Measurements from ENCODE around the gene KCNAB1.

The KCNAB1 gene

DNA sequence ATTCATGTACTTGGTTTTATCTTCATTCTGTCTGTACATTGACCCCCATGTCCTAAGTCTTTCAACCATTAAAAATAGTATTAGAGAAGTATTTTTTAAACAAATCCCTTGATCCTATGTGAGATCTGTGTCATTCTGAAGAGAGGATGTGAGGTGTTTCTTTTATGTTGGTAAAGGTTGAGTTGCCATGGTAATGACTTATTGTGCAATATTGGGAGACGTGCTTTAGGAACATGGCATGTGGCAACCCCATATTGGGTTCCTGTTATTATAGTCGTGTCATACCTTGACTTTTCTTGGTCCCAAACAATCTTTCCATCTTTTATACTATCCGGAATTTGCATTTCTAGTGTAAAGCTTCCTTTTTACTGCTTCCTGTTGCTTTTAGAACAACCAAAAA lies 203.1 kb downstream of the KCNAB1 start:
- DNase-seq (ENCODE audit: low spot score) = no peak

DNA sequence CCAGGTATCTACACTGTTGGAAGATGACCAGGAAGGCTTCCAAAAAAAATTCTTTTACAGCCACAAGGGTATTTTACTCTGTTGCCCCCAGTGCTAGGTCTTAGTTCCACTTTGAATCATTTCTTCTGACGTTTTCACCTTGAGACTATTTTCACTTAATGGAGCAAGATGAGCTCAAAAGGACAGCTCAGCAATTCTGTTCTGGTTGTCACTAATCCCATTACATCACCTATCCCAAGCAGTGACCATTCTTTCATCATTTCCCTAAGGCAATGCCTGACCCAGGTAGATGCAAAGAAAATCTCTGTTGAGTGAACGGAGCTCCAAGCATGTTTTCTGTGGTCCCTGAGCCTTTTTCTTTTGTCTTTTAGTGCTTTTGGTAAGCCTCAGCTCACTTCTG lies 210.0 kb downstream of the KCNAB1 start:
- DNase-seq (ENCODE audit: low spot score) = no peak

DNA sequence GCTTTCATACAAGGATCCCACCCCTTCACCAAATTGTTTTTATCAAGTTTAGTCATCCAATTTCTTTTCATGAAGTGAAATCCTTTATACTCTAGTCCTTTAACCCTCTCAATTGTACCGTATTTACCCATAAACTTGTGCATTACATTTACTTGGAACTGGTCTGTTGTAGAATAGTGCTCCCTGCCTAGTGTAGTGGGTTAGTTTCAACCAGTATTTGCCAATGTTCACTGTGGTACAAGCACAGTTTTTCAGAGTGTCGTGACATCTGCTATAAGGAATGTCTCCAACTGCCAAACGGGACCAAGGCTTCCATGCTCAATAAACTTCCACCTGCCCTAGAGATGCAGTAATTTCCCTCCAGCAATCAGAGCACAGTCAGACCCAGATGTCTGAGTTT lies 211.9 kb downstream of the KCNAB1 start:
- no peak for DNase-seq (ENCODE audit: low spot score)

DNA sequence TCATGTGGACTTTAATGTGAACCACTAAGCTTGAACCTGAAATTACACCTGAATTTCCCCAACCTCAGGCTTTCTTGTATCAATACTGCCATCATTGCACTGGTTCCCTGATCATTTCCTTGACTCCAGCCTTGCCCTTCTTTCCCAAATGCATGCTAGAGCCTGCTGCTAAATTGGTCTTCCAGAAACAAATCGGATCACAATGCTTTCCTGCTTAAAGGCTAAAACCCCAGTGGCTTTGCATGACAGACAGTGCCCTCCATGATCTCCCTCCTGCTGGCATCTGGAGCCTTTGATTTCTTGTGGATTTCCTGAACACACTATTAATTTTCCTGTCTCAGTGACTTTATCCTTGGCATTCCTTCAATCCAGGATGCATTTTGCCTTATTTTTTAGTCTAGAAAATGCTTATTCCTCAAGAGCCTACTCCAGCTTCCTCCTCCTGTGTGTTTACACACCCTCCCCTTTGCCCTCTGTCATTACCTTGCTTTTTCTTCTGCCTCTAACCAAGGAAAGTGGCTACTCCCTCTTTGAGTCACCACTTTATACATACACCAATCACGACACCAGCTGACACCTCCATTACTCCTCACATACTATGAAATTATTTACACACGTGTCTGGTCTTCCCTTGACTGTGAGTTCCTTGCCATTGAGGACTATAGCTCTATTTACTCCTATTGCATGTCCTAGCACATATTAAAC lies 214.6 kb downstream of the KCNAB1 start:
- no peak for DNase-seq (ENCODE audit: low spot score)

DNA sequence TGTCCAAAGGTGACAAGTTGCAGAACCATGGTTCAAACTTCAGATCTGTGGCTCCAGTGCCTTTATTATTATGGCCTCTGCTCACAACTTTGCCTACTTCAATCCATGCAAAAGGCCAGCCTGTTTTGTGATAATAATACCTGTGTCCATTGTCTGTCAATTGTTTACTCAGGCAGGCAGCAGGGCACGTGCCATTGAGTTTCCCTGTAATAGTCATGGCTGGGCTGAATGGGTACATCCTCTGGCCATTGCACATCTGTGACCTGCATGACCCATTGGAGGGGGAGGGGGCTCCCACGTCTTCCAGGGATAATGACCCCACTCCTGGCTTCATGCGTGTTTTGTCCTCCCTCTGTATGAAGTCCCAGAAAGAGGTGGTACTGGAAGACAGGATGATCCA lies 219.1 kb downstream of the KCNAB1 start:
- no peak for DNase-seq (ENCODE audit: low spot score)

DNA sequence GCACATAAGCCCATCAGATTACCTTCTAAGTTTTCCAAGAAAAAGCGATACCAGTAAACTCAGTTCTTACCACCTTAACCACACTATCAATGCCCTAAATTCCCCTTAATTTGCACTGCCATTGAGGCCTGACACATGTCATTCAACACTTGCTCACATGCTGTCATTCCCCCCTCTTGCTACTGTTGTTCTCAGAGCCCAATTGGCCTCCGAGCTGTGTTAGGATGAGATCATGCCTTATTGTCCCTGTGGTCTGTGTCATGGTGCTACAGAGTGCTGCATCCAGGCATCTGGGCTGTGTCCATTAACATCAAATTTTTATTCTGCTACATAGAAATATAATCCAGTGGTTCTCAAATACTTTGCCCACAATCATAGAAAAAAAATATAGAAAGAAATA lies 221.0 kb downstream of the KCNAB1 start:
- no peak for DNase-seq (ENCODE audit: low spot score)

DNA sequence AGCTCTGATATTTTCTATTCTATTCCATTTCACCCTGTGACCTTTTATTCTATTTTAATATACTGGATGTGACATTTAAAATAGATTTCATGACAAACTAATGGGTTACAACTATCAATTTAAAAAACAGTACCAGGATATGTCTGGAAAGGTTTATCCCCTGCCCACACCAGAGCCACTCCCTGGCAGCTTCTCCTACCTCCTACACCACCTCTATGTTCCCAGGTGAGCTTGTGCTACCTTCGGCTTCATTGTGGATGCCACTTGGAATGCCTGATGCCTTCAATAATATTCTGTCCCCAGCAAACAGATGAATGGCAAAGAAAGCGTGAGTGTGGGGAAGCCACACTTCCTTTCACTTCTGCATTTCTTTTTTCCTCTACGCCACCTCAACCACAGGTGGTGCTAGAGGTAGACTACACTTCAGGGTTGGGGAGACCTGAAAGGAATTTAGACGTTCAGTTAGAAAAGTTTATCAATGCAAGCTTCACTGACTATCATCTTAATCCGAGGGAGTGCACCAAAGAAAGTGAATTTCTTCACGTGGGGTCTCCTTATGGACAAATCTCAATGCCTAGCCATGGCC lies 221.5 kb downstream of the KCNAB1 start:
- DNase-seq (ENCODE audit: low spot score) = no peak

DNA sequence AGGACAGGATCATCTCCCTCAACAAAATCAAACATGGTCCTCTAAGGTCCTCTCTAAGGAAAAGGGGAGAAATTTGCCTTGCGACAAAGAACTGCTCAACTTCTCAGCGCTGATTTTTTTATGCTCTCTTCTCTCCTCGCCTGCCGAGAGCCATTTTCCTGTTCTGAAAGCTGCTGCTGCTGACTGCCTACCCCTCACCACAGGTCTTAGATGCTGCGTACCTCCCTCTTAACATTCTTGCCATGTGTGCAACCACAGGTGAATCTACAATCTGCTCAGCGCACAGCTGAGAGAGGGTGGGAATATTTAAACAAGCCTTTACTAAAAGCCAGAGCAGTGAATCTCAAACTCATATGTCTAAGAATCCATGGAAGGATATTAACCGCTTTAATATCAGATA lies 223.8 kb downstream of the KCNAB1 start:
- no peak for DNase-seq (ENCODE audit: low spot score)

DNA sequence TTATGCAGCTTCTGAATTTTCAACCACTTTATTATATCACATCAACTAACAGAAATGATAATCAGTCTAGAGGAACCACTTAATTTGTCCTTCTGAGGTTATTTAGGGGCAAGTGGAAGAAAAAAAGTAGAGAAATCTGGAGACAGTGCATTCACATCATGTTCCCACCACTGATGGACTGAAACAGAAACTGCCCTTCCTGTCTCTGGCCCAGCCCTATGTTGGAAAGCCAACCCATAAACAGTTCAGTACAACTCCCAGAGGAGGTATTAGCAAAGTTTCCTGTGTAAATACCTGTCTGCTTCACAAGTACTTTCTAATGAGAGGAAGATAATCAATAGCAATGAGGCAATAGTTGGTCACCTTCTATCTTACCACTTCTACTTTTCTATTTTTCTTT lies 228.7 kb downstream of the KCNAB1 start:
- DNase-seq (ENCODE audit: low spot score) = no peak

DNA sequence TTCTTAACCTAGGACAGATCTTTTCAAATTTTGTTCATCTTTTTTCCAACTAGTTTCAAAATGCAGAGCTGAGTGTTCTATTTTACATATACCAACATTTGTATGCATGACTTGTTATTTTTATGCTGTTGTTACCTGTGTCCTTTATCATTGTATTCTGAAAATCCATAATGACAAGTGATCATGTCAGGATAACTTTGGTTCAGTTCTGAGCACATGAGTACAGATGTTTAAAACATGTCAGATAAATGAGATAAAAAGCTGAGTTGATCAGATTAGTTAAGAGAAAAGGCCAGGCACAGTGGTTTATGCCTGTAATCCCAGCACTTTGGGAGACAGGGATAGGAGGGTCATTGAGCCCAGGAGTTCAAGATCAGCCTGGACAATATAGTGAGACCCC lies 229.6 kb downstream of the KCNAB1 start:
- DNase-seq (ENCODE audit: low spot score) = no peak

DNA sequence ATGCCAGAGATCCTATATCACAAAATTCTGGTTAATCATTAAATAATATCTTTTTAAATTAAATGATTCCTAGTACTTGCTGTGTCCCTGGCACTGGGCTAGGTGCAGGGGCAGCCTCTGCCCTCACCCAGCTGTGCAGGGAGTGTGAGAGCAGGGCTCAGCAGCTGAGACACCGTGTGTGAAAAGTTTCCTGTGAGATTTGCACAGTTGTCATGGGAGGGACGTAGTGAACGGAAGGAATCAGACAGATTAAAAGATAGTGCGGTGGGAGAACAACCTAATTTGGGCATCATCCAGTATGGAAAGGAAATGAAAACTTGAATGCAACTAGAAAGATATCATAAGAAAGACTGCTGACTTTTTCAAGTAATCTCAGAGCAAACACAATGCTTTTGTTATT lies 230.4 kb downstream of the KCNAB1 start:
- DNase-seq (ENCODE audit: low spot score) = no peak

DNA sequence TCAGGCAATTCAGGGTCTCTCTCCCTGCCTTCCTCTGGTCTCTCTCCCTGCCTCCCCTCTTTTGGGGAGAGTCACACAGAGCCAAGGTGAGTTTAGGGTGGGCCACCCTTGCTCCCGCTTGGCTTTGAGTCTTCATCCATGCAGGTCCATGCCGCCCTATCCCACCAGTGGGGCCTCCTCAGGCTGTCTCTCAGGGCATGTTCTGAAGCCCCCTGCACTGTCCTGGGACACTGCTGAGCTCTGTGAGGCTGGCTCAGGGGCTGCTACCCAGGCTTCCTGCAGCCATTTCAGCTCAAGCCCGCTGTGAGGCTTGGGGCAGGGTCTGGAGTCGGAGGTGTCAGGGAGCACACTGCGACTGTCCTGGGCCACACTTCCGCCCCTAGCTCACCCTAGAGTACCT lies 231.4 kb downstream of the KCNAB1 start:
- no peak for DNase-seq (ENCODE audit: low spot score)

DNA sequence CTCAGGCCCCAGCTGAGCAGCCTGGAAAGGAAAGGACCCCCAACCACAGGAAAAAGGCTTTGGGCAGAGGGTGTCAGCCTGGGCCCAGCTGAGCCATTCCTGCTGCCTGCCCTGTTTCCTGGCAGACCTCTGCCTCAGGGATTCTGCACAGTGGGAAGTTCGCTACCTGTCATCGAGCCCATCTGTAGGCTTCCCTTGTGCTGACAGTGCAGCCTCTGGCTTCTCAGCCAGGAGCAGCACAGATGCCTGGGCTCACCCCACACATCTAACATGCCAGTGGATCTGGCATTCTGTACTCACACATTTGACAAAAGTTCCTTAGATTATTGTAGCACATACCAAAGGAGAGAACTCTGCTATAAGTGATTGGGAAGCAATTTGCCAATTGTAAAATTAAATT lies 232.3 kb downstream of the KCNAB1 start:
- DNase-seq (ENCODE audit: low spot score) = no peak

DNA sequence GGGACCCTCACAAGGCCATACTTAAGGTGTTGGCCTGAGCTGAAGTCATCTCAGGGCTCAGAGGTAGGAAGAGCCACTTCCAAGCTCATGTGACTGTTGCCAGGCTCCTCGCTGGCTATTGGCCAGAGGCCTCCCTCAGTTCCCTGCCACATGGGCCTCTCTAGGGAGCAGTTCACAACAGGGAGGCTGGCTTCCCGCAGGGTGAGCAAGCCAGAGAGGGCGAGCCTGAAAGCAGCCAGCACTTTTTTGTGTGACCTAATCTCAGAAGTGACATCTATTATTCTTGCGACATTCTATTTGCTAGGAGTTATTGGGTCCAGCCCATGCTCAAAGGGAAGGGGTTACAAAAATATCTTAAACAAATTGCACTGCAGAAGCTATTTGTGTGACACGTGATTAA lies 233.2 kb downstream of the KCNAB1 start:
- no peak for DNase-seq (ENCODE audit: low spot score)

DNA sequence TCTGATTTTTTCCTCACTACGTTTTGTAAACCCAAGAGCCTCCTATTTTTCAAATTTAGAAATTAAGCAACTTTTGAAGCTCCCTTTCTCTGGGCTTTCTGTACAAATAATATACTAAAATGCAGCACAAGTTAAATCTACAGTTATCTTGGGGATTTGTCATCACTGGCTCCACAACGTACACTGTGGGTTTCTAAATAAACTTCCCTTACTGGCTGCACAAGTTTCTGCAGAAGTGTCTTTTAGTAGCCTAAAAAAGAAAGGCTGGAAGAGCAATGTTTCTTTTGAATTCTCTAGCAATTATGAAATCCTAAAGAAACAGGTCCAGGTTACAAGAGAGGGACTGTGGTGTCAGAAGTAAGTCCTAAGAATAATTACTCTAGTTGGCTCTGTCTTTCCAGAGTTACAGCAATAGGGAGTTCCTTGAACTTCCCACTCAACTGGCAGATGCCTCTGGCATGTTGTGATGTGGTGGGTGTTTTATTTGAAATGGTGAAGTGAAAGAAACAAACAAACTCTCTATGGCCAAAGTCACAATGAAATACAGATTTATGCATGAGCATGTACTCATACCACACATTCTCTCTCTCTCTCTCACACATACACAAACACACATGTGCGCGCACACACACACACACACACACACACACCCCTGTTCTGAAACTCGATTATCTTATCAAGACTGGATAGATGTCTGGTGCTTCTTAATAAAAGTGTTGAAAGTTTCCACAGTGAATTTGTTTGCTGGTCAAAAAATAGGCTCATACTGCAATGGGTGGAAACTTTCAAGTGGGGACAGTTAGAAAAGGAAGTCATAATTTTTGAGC lies 236.4 kb downstream of the KCNAB1 start:
- DNase-seq (ENCODE audit: low spot score) = no peak

DNA sequence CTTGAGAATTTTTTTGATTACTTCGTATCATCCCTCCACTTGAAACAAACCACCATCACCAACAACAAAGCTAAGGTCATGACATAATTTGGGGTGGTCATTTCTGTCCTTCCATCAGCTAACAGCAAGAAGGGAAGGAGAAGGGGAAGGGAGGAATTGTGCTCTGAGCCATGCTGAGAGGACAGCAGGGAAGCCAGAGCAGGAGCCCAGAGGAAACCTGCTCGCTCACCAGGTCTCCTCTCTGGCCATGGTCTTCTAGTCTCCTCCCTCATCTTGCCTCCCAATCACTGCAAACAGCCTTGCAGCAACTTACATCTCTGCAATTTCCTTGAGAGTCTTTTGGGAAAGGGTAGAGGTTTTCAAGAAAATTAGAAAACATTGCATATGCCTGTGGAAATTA lies 237.9 kb downstream of the KCNAB1 start:
- DNase-seq (ENCODE audit: low spot score) = no peak

DNA sequence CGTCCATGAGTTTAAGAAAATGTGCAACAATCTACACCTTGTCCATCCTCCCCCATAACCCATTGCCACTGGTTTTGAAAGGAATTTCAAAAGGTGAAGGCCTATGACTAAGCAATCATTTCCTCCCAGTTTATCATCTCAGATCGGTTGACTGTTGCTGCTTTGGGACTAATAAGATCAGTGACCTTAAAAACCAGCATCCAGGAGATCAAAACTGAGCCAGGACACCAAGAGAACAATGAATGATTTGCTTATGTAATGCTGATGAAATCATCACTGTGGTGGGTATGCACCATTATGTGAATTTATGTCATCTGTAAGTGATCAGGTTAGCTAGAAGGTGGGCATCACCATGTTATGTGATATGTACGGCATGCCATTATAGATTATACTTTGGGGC lies 239.0 kb downstream of the KCNAB1 start:
- DNase-seq (ENCODE audit: low spot score) = peak; percentile 4

DNA sequence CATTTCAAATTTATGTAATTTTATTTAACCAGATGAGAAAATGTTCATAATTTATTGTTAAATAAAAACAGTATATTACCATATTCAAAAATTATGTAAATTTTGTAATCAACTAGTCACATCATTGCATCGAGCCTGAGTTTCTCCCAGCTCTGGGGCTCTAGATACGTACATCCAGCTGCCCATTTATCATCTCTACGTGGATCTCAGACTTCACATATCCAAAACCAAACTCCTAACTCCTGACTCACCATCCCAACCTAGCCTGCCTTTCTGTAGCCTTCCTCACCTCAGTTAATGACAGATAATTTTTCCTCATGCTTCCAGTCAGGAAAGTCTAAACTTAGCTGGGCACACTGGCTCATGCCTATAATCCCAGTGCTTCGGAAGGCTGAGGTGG lies 239.7 kb downstream of the KCNAB1 start:
- DNase-seq (ENCODE audit: low spot score) = no peak

DNA sequence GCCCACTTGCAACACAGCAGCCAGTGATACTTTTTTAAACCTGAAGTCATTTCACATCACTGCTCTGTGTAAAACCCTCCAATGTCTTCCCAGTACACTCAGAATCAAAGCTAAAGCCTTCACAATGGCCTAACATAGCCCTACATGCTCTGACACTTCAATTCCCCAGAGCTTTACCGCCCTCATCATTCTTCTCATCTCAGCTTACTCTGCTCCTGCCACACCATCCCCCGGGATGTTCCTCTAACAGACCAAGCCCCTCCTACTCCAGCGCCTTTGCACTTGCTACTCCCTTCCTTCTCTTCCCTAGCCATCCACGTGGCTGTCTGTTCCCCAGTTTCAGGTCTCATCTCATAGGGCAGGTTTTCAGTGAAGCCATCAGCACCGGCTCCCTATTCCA lies 240.6 kb downstream of the KCNAB1 start:
- DNase-seq (ENCODE audit: low spot score) = no peak

DNA sequence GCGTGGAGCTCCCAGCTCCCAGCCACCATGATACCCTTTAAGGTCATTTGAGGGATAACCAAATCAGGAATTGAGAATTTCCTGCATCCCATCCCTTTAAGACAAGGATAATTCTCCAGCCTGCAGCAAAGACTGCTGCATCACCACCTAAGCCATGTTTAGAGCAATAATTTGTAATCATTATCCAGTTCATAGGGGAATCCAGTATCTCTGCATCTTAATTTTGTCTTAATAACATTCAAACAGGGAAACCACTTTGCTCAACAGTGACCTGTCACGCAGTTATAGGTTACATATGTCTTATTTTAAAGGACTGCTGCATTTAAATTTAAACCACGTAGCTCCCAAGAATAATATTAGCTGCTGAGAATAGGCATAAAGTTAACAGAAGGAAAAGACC lies 246.2 kb downstream of the KCNAB1 start:
- DNase-seq (ENCODE audit: low spot score) = no peak

DNA sequence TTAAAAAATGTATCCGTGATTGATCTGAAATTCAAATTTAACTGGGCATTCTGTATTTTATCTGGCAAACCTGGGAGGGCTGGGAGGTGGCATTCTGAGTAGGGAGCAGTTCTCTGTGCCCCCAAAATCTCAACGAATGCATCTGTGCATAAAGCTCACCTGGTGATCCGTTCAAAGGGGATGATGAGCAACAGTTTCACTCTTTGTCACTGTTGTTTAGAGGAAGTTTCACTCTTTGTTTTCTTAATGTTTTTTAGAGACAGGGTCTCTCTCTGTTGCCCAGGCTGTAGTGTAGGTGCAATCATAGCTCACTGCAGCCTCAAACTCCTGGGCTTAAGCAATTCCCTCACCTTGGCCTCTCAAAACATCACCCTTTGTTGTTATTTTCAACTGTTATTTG lies 247.8 kb downstream of the KCNAB1 start:
- no peak for DNase-seq (ENCODE audit: low spot score)

DNA sequence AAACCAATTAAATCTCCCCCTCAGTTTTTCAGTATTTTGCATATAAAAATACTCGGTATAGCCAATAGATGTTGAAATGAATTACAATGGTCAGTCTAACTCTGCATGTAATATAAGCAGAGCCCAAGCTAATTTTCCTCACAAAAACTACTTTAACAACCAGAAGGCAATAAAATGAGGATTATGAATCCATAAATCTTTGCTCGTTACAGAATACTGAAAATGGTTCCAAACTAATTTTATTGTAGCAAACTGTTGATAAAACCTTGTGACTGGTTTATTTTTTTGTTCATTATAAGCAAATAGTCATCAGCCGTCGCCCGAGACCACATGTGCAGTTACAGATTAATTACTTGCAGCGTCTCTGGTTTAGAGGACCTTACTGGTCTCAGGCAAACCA lies 251.3 kb downstream of the KCNAB1 start:
- DNase-seq (ENCODE audit: low spot score) = no peak

DNA sequence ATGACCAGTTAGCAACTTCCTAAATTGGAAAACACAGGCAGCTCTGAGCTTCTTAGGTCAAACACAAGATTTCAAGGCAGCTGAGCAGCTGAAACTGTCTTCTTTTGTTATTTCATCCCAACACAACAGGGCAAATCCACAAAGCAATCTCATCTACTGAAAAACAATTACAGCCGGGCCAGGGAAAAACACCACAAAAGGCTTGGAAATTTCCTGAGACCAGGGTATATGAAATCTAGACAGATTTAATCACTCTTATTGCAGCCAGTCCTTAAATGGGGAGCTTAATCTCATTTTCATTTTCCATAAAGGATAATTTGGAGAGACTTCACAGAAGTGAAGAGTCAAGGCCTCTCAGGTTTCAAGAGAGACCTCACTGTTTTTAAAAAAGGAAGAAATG lies 252.7 kb downstream of the KCNAB1 start:
- no peak for DNase-seq (ENCODE audit: low spot score)

DNA sequence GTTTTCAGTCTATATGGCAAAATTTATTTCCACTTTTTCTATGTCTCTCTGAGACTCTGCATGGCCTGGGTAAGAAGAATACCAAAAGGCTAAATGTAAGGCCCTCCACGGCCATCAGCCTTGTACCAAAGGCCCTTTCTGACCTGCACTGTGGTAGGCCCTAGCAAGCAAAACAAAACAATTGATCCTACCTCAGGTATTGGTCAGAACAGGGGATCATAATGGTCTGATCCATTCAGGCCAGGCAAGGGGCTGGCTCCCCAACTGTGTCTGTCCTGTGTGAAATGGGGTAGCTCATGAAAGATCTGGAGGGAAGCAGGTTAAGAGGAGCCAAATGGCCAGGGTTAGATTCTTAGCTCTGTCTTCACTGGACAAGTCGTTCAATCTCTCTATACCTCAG lies 253.3 kb downstream of the KCNAB1 start:
- DNase-seq (ENCODE audit: low spot score) = no peak
